Coronary artery (tissue), 2 donors: Measurements from ENCODE around the gene LHPP.

Experiments
- DNase-seq: peaks from one replicate; pipeline ENCODE4 v3.0.0-alpha.2; 2017; ENCODE audit warnings: low spot score
- H3K27ac ChIP-seq, 2 donors: fragments of 200-600 bp; sonication (generic); one replicate each; pipeline ENCODE4 v1.5.1; 2016 to 2019
- H3K4me3 ChIP-seq: fragments of 200-600 bp; sonication (generic); 2 replicates; pipeline ENCODE4 v1.5.1; 2016; ENCODE audit warnings: mild to moderate bottlenecking, moderate library complexity
- TF ChIP-seq, protein P1 (sequence below): fragments of 200-600 bp; sonication (generic); IDR thresholded peaks from one replicate; pipeline ENCODE4 v1.5.1; 2019; ENCODE audit warnings: antibody characterized with exemption

Gene LHPP

DNA sequence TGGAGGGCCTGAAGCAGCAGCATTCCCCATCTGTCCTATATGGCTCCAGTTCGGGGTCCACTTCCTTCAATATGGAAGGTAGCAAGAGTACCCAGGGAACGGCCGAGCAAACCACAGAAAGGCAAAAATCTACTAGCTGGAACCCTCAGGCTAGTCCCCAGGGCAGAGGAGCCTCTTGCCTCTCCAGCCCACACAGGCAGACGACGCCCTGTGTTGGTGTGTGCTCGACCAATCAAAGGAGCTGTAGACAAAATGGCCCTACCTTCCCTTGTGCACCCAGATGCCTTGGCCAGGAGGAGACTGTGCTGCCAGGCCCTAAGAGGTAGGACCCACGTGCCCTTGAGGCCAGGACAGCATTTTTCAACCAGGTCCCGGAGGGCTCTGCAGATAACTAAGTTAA, 191.1 kb downstream of the LHPP start:
- TF ChIP-seq, protein P1, sequence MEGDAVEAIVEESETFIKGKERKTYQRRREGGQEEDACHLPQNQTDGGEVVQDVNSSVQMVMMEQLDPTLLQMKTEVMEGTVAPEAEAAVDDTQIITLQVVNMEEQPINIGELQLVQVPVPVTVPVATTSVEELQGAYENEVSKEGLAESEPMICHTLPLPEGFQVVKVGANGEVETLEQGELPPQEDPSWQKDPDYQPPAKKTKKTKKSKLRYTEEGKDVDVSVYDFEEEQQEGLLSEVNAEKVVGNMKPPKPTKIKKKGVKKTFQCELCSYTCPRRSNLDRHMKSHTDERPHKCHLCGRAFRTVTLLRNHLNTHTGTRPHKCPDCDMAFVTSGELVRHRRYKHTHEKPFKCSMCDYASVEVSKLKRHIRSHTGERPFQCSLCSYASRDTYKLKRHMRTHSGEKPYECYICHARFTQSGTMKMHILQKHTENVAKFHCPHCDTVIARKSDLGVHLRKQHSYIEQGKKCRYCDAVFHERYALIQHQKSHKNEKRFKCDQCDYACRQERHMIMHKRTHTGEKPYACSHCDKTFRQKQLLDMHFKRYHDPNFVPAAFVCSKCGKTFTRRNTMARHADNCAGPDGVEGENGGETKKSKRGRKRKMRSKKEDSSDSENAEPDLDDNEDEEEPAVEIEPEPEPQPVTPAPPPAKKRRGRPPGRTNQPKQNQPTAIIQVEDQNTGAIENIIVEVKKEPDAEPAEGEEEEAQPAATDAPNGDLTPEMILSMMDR, result no peak
- peak overlapping the region in 1 of 2 donors; percentile 43 for H3K27ac ChIP-seq
- DNase-seq, result no peak
- no peak overlapping the region for H3K4me3 ChIP-seq

DNA sequence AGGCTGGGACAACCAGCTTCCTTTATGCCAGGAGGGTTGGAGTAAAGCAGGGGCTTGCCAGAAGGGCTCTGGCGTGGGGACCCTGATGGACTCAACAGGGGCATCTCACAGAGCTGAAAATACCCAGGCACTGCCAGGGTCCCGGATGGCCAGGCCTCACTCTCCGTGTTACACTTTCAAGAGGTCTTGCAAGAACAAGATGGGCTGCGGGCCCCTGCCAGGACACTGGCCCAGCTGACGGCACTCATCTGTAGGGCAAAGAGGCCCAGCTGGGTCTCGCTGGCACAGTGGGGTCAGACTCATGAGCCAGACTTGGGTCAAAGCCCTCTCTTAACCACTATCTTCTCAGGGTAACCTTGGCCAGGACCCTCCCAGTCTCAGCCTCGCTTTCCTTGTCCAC, 191.7 kb downstream of the LHPP start:
- TF ChIP-seq, protein P1, result no peak
- DNase-seq, result no peak
- peak overlapping the region in 1 of 2 donors; percentile 43 for H3K27ac ChIP-seq

DNA sequence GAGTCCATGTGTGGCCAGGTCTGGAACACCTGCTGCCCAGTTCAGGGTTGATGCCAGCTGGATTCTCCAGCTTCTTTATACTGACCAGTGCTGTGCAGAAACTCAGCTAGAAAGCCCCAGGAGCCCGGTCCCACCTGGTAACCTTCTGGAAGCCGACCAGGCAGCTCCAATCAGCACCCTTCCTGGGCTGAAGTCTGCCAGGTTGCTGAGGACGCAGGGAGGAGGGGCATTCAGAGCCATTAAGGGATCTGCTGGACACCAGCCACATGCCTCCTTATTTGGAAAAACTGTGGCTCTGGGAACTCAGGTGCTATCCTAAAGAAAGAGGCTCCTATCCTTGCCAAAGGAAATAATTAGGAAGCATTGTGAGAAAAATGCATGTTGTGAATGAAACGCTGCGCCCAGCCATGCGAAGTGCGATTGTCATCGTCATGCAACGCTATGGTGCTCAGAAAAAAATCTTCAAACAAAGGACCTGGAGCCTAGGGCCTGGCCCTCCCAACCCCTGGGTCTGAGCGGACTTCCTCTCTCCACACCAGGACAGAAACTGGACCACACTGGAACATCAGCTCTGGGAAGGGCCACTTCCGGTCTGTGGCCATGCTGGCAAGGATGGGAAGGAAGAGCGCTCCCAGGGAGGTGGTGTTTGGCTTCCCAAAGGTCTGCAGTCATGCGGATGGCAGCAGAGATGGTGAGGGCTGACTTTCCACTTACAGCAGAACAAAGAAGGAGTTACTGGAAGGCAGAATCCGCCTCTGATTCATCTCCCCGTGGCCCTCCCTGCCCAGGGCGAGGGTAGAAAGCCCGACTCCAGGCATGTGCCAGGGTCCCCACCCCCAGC, 192.4 kb downstream of the LHPP start:
- no peak overlapping the region for H3K4me3 ChIP-seq
- TF ChIP-seq, protein P1, result no peak
- peak overlapping the region in 1 of 2 donors; percentile 75 for H3K27ac ChIP-seq
- DNase-seq, result no peak

More for the DNA sequence above, 191.7 kb downstream of the LHPP start:
- H3K4me3 ChIP-seq, result no peak overlapping the region

DNA sequence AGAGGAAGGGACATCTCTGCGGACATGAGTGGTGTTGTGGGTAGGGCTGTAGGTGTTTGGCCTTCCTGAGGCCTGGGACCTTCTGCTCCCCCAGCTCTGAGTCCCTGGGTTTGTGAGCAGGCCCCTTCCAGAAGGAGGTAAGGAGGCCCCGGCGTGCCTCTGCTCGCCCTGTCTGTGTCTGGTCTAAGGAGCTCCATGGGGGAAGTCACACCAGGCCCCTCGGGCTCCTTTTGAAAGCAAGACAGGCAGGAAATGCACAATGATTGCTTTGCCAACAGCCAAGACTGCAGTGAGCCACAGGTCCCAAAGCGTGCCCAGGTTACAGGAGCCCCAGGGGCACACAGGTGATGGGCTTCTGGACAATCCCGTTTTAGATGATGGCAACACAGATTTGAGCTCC, 193.1 kb downstream of the LHPP start:
- no peak for DNase-seq
- Histone ChIP-seq H3K27ac (peak overlapping the region in 1 of 2 donors; percentile 75), H3K4me3 (no peak overlapping the region)
- TF ChIP-seq, protein P1, result no peak

DNA sequence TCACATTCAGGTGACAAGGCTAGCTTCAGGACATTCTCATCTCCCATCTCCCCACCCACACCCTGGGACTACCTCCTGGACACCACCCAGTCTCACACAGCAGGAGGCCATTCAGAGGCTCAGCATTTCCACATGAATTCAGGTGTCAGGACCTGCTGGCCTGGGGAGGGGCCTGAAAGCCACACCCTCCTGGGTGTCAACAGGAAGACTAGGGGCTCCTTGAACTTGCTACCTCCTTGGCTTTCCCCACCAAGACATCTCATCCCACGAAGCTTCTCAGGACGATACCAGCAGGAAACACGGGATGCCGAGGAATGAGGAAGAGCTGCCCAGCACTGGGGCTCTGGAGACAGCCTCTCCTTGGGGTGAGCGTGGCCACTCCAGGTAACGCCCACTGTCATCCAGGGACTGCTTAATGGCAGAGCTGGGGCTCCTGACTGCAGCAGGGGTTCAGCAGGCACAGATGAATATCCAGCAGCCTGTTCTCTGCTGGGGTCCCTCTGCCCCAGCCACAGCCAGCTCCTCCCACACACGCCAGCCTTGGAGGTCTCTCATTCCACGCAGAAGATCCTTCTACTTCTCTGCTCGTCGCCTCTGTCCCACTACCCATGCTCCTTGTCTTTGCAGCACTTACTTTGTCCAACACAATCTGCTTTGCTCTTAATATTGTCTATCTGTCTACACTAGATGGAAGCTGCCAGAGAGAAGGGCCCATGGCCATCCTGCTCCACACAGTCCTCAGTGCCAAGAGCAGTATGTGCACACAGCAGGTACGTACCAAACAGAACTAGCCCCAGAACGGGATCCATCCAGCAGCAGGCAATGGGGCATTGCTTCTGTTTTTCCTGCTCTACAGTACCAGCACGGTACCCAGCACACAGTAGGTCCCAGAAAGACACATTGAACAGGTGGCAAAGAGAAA, 193.8 kb downstream of the LHPP start:
- TF ChIP-seq, protein P1, result no peak
- no peak for DNase-seq
- H3K4me3 ChIP-seq, result no peak overlapping the region
- H3K27ac ChIP-seq, result peak overlapping the region in 1 of 2 donors; percentile 75

DNA sequence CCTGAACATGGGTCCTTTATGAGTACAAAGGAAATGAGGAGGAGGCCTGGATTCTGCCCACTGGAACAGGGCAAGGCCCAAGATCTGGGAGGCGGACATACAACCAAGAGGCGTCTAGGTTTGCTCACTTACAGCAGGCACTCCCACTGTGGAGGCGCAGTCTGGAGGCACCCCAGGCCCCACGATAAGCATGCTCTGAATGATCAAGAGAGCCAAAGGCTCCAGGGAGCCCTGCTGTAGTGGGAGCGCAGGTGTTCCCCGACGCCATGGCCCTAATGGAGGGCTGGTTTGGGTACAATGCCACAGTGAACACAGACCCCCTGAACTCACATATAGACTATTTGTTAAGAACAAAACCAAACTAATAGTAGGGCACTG, 194.5 kb downstream of the LHPP start:
- TF ChIP-seq, protein P1, result no peak
- DNase-seq, result no peak
- Histone ChIP-seq H3K4me3 (no peak overlapping the region), H3K27ac (no peak overlapping the region)
